SKM-1 (cell line): ENCODE measurements around the gene TAF11L2.
"Not testable (repeated sequence)": the region's sequence is repeated elsewhere in the genome, so short reads cannot be mapped to it uniquely, and the experiment has no call there.

Source experiments
- DNase-seq: peaks from one replicate; lab custom pipeline; 2025; ENCODE audit not compliant: unreplicated experiment; lab: John Stamatoyannopoulos, UW

Gene TAF11L2

DNA sequence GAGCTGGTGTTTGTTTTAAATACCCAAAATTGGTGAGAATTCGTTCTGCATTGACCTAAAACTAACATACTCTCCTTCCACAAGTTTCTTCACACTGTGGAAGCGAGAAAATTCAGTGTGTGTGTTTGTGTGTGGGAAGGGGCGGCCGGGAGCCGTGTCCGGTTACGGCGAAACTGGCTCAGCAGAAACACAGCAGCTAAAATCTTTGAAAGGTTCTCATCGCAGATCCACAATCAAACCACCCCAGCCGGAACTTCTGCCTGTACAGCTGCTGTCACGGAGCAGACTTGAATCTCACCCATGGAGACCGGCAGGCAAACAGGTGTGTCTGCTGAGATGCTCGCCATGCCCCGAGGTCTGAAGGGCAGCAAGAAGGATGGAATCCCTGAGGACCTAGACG lies 26.9 kb downstream of the TAF11L2 start, which contains the start of gene TAF11L5:
Gene TAF11L5, plus strand, starts transcription at position 301 of the 400 bp plus-strand sequence.
- not testable (repeated sequence) for DNase-seq

DNA sequence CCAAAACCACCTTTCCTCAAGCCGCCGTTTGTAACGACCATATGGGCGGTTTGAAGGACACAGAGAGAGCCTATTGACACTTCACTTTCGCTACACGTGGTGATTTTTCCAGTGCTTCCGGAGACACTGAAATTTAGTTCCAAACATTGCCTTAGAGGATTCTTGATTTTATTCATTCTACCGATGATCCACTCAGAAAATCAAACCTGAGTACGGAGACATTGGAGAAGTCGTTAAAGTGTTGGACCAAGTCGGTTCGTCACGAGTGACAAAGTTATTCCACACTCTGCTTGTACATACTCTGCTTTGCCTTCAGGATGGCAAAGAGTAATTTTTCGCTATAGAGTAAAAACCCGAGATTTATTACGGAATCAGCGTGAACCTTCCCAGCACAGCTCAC lies 28.5 kb downstream of the TAF11L2 start:
- DNase-seq: not testable (repeated sequence)

DNA sequence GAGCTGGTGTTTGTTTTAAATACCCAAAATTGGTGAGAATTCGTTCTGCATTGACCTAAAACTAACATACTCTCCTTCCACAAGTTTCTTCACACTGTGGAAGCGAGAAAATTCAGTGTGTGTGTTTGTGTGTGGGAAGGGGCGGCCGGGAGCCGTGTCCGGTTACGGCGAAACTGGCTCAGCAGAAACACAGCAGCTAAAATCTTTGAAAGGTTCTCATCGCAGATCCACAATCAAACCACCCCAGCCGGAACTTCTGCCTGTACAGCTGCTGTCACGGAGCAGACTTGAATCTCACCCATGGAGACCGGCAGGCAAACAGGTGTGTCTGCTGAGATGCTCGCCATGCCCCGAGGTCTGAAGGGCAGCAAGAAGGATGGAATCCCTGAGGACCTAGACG lies 30.3 kb downstream of the TAF11L2 start, which contains the start of gene TAF11L6:
Gene TAF11L6, plus strand, starts transcription at position 301 of the 400 bp plus-strand sequence.
- DNase-seq: not testable (repeated sequence)
